ENCODE data around the gene WDR4.

GRCh38 chr21:42924433-42924751 is 45.1 kb upstream of the WDR4 start:
- TF ChIP-seq, protein P1, sequence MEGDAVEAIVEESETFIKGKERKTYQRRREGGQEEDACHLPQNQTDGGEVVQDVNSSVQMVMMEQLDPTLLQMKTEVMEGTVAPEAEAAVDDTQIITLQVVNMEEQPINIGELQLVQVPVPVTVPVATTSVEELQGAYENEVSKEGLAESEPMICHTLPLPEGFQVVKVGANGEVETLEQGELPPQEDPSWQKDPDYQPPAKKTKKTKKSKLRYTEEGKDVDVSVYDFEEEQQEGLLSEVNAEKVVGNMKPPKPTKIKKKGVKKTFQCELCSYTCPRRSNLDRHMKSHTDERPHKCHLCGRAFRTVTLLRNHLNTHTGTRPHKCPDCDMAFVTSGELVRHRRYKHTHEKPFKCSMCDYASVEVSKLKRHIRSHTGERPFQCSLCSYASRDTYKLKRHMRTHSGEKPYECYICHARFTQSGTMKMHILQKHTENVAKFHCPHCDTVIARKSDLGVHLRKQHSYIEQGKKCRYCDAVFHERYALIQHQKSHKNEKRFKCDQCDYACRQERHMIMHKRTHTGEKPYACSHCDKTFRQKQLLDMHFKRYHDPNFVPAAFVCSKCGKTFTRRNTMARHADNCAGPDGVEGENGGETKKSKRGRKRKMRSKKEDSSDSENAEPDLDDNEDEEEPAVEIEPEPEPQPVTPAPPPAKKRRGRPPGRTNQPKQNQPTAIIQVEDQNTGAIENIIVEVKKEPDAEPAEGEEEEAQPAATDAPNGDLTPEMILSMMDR (IDR thresholded peaks at IDR 0.05) = no peak
- TF ChIP-seq POLR2A (IDR thresholded peaks at IDR 0.05) = no peak
